Fibroblast of skin of back (primary cell): ENCODE data around the gene FBXO17.
"Not testable (repeated sequence)": the region's sequence is repeated elsewhere in the genome, so short reads cannot be mapped to it uniquely, and the experiment has no call there.

Experiments
- DNase-seq: peaks from one replicate; pipeline ENCODE4 v3.0.0-alpha.2; 2013

FBXO17 gene

GRCh38 chr19:38942471-38943181 is 32.9 kb downstream of the FBXO17 start:
- DNase-seq = no peak

- DNase-seq = no peak
These were observed 33.6 kb downstream of the FBXO17 start for GRCh38 chr19:38941979-38942378.

GRCh38 chr19:38941466-38941865 is 34.1 kb downstream of the FBXO17 start:
- not testable (repeated sequence) for DNase-seq

GRCh38 chr19:38939957-38940356 is 35.6 kb downstream of the FBXO17 start:
- no peak for DNase-seq

GRCh38 chr19:38933544-38933943 is 42.0 kb downstream of the FBXO17 start:
- no peak for DNase-seq

- peak; percentile 36 for DNase-seq
These were observed 42.9 kb downstream of the FBXO17 start for GRCh38 chr19:38932425-38933179.

GRCh38 chr19:38931521-38931793 is 44.1 kb downstream of the FBXO17 start:
- no peak for DNase-seq

GRCh38 chr19:38930776-38931520 is 44.6 kb downstream of the FBXO17 start, which contains the start of gene MRPS12:
TSS of gene MRPS12 (plus strand) at chr19:38930944. CDS start at chr19:38931295, 351 bp downstream.
- peak; percentile 99 for DNase-seq

GRCh38 chr19:38929929-38930775 is 45.4 kb downstream of the FBXO17 start, which contains the start of gene SARS2:
TSS of gene SARS2 (minus strand) at chr19:38930763. CDS start at chr19:38930736, 27 bp downstream.
- DNase-seq = peak; percentile 89

GRCh38 chr19:38928391-38929001 is 47.0 kb downstream of the FBXO17 start:
- no peak for DNase-seq

- no peak for DNase-seq
These were observed 51.2 kb downstream of the FBXO17 start for GRCh38 chr19:38924388-38924787.

- no peak for DNase-seq
These were observed 53.1 kb downstream of the FBXO17 start for GRCh38 chr19:38922482-38922881.

- DNase-seq = no peak
These were observed 53.9 kb downstream of the FBXO17 start for GRCh38 chr19:38921420-38922274.

- DNase-seq = no peak
These were observed 54.7 kb downstream of the FBXO17 start for GRCh38 chr19:38920602-38921419.

- no peak for DNase-seq
These were observed 55.5 kb downstream of the FBXO17 start for GRCh38 chr19:38919837-38920601.

GRCh38 chr19:38918526-38918925 is 57.0 kb downstream of the FBXO17 start:
- no peak for DNase-seq

- no peak for DNase-seq
These were observed 57.5 kb downstream of the FBXO17 start for GRCh38 chr19:38917921-38918491.

GRCh38 chr19:38917516-38917915 is 58.0 kb downstream of the FBXO17 start:
- no peak for DNase-seq
